Suprapubic skin (tissue), 3 donors: ENCODE measurements around the gene PHLDB3.

ENCODE experiments used
- CTCF ChIP-seq, 2 donors: fragments of 200-600 bp in 1 of 2; fragments of 450-650 bp in 1 of 2; sonication (generic) in 1 of 2; IDR thresholded peaks; one replicate each; pipeline ENCODE4 v1.5.1; 2016 to 2019; ENCODE audit warnings: antibody characterized with exemption in 2 of 2, mild to moderate bottlenecking in 1 of 2, moderate library complexity in 1 of 2
- EP300 ChIP-seq: sonication (generic); formaldehyde crosslinking; IDR thresholded peaks from one replicate; pipeline ENCODE4 v1.6.1; 2017; ENCODE audit warnings: antibody characterized with exemption

GRCh38 chr19:43489310-43489709 lies 15.2 kb downstream of the PHLDB3 start:
- TF ChIP-seq CTCF (IDR thresholded peaks at IDR 0.05) (no peak), EP300 (no peak)
